Uterus (tissue), 2 donors: Measurements from ENCODE around the gene SH3PXD2B.

Source experiments
- CTCF ChIP-seq, 4 experiments: fragments of 200-600 bp in 2 of 4; fragments of 450-650 bp in 2 of 4; sonication (generic) in 2 of 4; IDR thresholded peaks; one replicate each; pipeline ENCODE4 v1.5.1; 2016 to 2019; ENCODE audit warnings: antibody characterized with exemption in 4 of 4, mild to moderate bottlenecking in 2 of 4, moderate library complexity in 1 of 4
- POLR2A ChIP-seq, 2 donors: fragments of 450-650 bp; IDR thresholded peaks; one replicate each; pipeline ENCODE4 v1.6.1; 2016; ENCODE audit warnings: antibody characterized with exemption in 2 of 2, mild to moderate bottlenecking in 1 of 2, moderate library complexity in 1 of 2

- TF ChIP-seq POLR2A (IDR thresholded peaks at IDR 0.05) (no peak), CTCF (IDR thresholded peaks at IDR 0.05) (no peak)
Observed at GRCh38 chr5:172446336-172447051, 7.8 kb downstream of the SH3PXD2B start.
